GM23338 (cell line): ENCODE data around the gene COX20. TPM values are rescaled to one million over a fixed set of nuclear protein-coding genes. Genes with fewer than 3 reads are reported as not detected.

Experiments
- ATAC-seq: fragments of 200-7000 bp; cut with Tn5 transposase; 3 replicates; pipeline ENCODE4 v1.9.1; 2020
- DNase-seq: peaks from one replicate; pipeline ENCODE4 v3.0.0-alpha.2; 2015; ENCODE audit warnings: low spot score
- H2AFZ ChIP-seq: fragments of 200-600 bp; sonication (generic); 2 replicates; pipeline ENCODE4 v1.8.0; 2016; ENCODE audit warnings: antibody characterized with exemption, mild to moderate bottlenecking, moderate library complexity
- H3F3A ChIP-seq: fragments of 200-600 bp; sonication (generic); replicated peaks from 2 replicates; pipeline ENCODE4 v1.8.0; 2017; ENCODE audit warnings: antibody characterized with exemption, mixed run types, low read depth
- H3K27ac ChIP-seq: fragments of 200-600 bp; sonication (generic); 2 replicates; pipeline ENCODE4 v1.6.1; 2016; ENCODE audit warnings: low read depth
- H3K27me3 ChIP-seq: fragments of 200-600 bp; sonication (generic); 2 replicates; pipeline ENCODE4 v1.8.0; 2016; ENCODE audit warnings: mild to moderate bottlenecking, mixed run types, moderate library complexity; ENCODE audit not compliant: insufficient read depth
- H3K36me3 ChIP-seq: fragments of 200-600 bp; sonication (generic); 2 replicates; pipeline ENCODE4 v1.8.0; 2016; ENCODE audit warnings: mild to moderate bottlenecking; ENCODE audit not compliant: insufficient read depth
- H3K4me1 ChIP-seq: fragments of 200-600 bp; sonication (generic); 2 replicates; pipeline ENCODE4 v1.8.0; 2016; ENCODE audit warnings: mild to moderate bottlenecking, moderate library complexity; ENCODE audit not compliant: insufficient read depth
- H3K4me2 ChIP-seq: fragments of 200-600 bp; sonication (generic); 2 replicates; pipeline ENCODE4 v1.7.1; 2017; ENCODE audit warnings: mixed run types
- H3K4me3 ChIP-seq: fragments of 200-600 bp; sonication (generic); 2 replicates; pipeline ENCODE4 v1.6.1; 2016; ENCODE audit warnings: mixed run types
- H3K79me2 ChIP-seq: fragments of 200-600 bp; sonication (generic); replicated peaks from 2 replicates; pipeline ENCODE4 v1.8.0; 2017; ENCODE audit warnings: mild to moderate bottlenecking; ENCODE audit not compliant: insufficient read depth
- H3K9me2 ChIP-seq: fragments of 200-600 bp; sonication (generic); 2 replicates; pipeline ENCODE4 v1.8.0; 2017; ENCODE audit not compliant: insufficient read depth
- H4K20me1 ChIP-seq: fragments of 200-600 bp; sonication (generic); replicated peaks from 2 replicates; pipeline ENCODE4 v1.8.0; 2017; ENCODE audit warnings: mild to moderate bottlenecking; ENCODE audit not compliant: insufficient read depth
- H3K27ac Mint-ChIP-seq: 2 replicates; pipeline ENCODE4 v1.8.0; 2020; ENCODE audit warnings: inconsistent platforms, mild to moderate bottlenecking, moderate library complexity, mixed read lengths
- H3K27me3 Mint-ChIP-seq: 3 replicates; pipeline ENCODE4 v1.8.0; 2022; ENCODE audit warnings: low read depth, mild to moderate bottlenecking, moderate library complexity, mixed read lengths, inconsistent platforms; ENCODE audit not compliant: insufficient read depth, poor library complexity
- H3K36me3 Mint-ChIP-seq: 3 replicates; pipeline ENCODE4 v1.8.0; 2021; ENCODE audit warnings: low read depth, mild to moderate bottlenecking, inconsistent platforms, moderate library complexity, mixed read lengths
- H3K4me1 Mint-ChIP-seq: 3 replicates; pipeline ENCODE4 v1.8.0; 2020; ENCODE audit warnings: mild to moderate bottlenecking, inconsistent platforms, mixed read lengths
- H3K4me3 Mint-ChIP-seq: 3 replicates; pipeline ENCODE4 v1.8.0; 2021; ENCODE audit warnings: moderate library complexity, mild to moderate bottlenecking, inconsistent platforms, mixed read lengths
- H3K9me3 Mint-ChIP-seq: 3 replicates; pipeline ENCODE4 v1.8.0; 2020; ENCODE audit warnings: moderate library complexity, mild to moderate bottlenecking, inconsistent platforms, mixed read lengths
- CREB1 ChIP-seq: fragments of 250-450 bp; sonication (Bioruptor Pico); IDR thresholded peaks from 2 replicates; pipeline ENCODE4 v1.5.0; 2020; ENCODE audit warnings: low read depth, mild to moderate bottlenecking, moderate library complexity
- ETS1 ChIP-seq: IDR thresholded peaks from 2 replicates; pipeline ENCODE4 v1.6.1; 2016; ENCODE audit warnings: antibody characterized with exemption
- EZH2 ChIP-seq: fragments of 200-600 bp; sonication (generic); IDR thresholded peaks from one replicate; pipeline ENCODE4 v1.8.0; 2017; ENCODE audit warnings: antibody characterized with exemption, mild to moderate bottlenecking, low read depth; ENCODE audit not compliant: unreplicated experiment
- EZH2phosphoT487 ChIP-seq: fragments of 200-600 bp; sonication (generic); IDR thresholded peaks from one replicate; pipeline ENCODE4 v1.8.1; 2018; ENCODE audit warnings: antibody characterized with exemption; ENCODE audit not compliant: unreplicated experiment
- JUNB ChIP-seq: IDR thresholded peaks from one replicate; pipeline ENCODE4 v1.6.1; 2016; ENCODE audit warnings: antibody characterized with exemption; ENCODE audit not compliant: unreplicated experiment
- NANOG ChIP-seq: IDR thresholded peaks from 2 replicates; pipeline ENCODE4 v1.6.1; 2016; ENCODE audit warnings: antibody characterized with exemption, borderline replicate concordance
- POLR2AphosphoS5 ChIP-seq: IDR thresholded peaks from 2 replicates; pipeline ENCODE4 v1.6.1; 2016; ENCODE audit warnings: antibody characterized with exemption, low read depth
- STAT1 ChIP-seq: IDR thresholded peaks from one replicate; pipeline ENCODE4 v1.6.1; 2016; ENCODE audit warnings: antibody characterized with exemption; ENCODE audit not compliant: unreplicated experiment
- ZNF114 ChIP-seq: fragments of 250-450 bp; sonication (Bioruptor Pico); IDR thresholded peaks from 2 replicates; pipeline ENCODE4 v1.5.0; 2020; ENCODE audit warnings: mild to moderate bottlenecking, moderate library complexity
- ZNF331 ChIP-seq: fragments of 250-450 bp; sonication (Bioruptor Pico); IDR thresholded peaks from 2 replicates; pipeline ENCODE4 v1.5.0; 2020; ENCODE audit warnings: low read depth, mild to moderate bottlenecking, moderate library complexity
- polyA plus RNA-seq: library from polyadenylated mRNA; unstranded; fragments of >200 nt; fragmentation: Nextera tagmentation; extraction: Ambion mirVana; gene quantifications from 2 replicates; pipeline ENCODE4 v1.2.1, GENCODE V29; 2016
- total RNA-seq: library from RNA; depleted of rRNA; stranded (reverse); fragments of >200 nt; shearing (Covaris generic); gene quantifications from 2 replicates; pipeline ENCODE4 v1.2.3, GENCODE V29; 2014
- TF ChIP-seq, protein P1 (sequence below): IDR thresholded peaks from one replicate; pipeline ENCODE4 v1.6.1; 2018; ENCODE audit warnings: antibody characterized with exemption; ENCODE audit not compliant: unreplicated experiment
- TF ChIP-seq, protein P2 (sequence below), 2 experiments: fragments of 200-600 bp in 1 of 2; sonication (generic) in 1 of 2; conservative IDR thresholded peaks; 2 replicates each; pipeline versions ENCODE4 v1.5.1 to v1.6.1; 2016 to 2017; ENCODE audit warnings: antibody characterized with exemption in 2 of 2, low read depth in 2 of 2, mild to moderate bottlenecking in 2 of 2, moderate library complexity in 1 of 2
- TF ChIP-seq, protein P3 (sequence below): fragments of 250-450 bp; sonication (Bioruptor Pico); IDR thresholded peaks from 2 replicates; pipeline ENCODE4 v1.5.0; 2020; ENCODE audit warnings: mild to moderate bottlenecking, moderate library complexity

COX20 gene
- total and polyA plus RNA-seq, 2 experiments from 2014 or later: 19.3 to 175 TPM

DNA sequence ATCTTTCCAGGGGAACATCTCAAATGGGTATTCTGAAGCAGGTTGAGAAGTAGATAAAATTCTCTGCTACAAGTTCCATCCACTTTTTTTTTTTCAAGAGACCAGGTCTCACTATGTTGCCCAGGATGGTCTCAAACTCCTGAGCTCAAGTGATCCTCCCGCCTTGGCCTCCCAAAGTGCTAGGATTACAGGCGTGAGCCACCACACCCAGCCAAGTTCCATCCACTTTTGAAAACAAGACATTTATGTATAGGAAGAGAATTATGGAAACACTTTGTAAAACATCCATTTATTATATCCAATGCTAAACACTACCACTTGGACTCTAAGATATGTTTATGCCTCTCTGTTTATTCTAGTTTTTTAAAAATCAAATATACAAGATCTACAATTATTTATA lies 15.4 kb downstream of the COX20 start:
- Histone ChIP-seq H3K27ac (no peak overlapping the region), H3K79me2 (peaks cover 49% of the 10 kb centered on the region), H3K9me2 (no peaks in the 10 kb centered on the region), H3K4me1 (no peaks in the 10 kb centered on the region), H3K27me3 (no peaks in the 10 kb centered on the region), H3K4me3 (no peak overlapping the region), H4K20me1 (peaks cover 46% of the 10 kb centered on the region), H3K36me3 (peaks cover 79% of the 10 kb centered on the region), H2AFZ (no peak overlapping the region), H3F3A (peaks cover 22% of the 10 kb centered on the region; the same call in 1 of the 2 replicates), H3K4me2 (no peak overlapping the region)
- Mint-ChIP-seq H3K27ac (no peak overlapping the region), H3K4me1 (peaks cover 6% of the 10 kb centered on the region), H3K27me3 (peaks cover 4% of the 10 kb centered on the region), H3K36me3 (peaks cover 97% of the 10 kb centered on the region), H3K4me3 (no peak overlapping the region), H3K9me3 (no peaks in the 10 kb centered on the region; the same call in 2 of the 3 replicates)
- DNase-seq (no peak), ATAC-seq (no peak)
- no peak for TF ChIP-seq JUNB
- TF ChIP-seq EZH2: no peak
- TF ChIP-seq, protein P1, sequence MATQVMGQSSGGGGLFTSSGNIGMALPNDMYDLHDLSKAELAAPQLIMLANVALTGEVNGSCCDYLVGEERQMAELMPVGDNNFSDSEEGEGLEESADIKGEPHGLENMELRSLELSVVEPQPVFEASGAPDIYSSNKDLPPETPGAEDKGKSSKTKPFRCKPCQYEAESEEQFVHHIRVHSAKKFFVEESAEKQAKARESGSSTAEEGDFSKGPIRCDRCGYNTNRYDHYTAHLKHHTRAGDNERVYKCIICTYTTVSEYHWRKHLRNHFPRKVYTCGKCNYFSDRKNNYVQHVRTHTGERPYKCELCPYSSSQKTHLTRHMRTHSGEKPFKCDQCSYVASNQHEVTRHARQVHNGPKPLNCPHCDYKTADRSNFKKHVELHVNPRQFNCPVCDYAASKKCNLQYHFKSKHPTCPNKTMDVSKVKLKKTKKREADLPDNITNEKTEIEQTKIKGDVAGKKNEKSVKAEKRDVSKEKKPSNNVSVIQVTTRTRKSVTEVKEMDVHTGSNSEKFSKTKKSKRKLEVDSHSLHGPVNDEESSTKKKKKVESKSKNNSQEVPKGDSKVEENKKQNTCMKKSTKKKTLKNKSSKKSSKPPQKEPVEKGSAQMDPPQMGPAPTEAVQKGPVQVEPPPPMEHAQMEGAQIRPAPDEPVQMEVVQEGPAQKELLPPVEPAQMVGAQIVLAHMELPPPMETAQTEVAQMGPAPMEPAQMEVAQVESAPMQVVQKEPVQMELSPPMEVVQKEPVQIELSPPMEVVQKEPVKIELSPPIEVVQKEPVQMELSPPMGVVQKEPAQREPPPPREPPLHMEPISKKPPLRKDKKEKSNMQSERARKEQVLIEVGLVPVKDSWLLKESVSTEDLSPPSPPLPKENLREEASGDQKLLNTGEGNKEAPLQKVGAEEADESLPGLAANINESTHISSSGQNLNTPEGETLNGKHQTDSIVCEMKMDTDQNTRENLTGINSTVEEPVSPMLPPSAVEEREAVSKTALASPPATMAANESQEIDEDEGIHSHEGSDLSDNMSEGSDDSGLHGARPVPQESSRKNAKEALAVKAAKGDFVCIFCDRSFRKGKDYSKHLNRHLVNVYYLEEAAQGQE: no peak
- no peak for TF ChIP-seq ETS1
- TF ChIP-seq, protein P2, sequence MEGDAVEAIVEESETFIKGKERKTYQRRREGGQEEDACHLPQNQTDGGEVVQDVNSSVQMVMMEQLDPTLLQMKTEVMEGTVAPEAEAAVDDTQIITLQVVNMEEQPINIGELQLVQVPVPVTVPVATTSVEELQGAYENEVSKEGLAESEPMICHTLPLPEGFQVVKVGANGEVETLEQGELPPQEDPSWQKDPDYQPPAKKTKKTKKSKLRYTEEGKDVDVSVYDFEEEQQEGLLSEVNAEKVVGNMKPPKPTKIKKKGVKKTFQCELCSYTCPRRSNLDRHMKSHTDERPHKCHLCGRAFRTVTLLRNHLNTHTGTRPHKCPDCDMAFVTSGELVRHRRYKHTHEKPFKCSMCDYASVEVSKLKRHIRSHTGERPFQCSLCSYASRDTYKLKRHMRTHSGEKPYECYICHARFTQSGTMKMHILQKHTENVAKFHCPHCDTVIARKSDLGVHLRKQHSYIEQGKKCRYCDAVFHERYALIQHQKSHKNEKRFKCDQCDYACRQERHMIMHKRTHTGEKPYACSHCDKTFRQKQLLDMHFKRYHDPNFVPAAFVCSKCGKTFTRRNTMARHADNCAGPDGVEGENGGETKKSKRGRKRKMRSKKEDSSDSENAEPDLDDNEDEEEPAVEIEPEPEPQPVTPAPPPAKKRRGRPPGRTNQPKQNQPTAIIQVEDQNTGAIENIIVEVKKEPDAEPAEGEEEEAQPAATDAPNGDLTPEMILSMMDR (conservative IDR thresholded peaks at IDR 0.05; ENCODE audit: low read depth in 2 of 2): no peak
- TF ChIP-seq ZNF114 (CRISPR knock-in tag): no peak
- TF ChIP-seq EZH2phosphoT487: no peak
- TF ChIP-seq, protein P3, sequence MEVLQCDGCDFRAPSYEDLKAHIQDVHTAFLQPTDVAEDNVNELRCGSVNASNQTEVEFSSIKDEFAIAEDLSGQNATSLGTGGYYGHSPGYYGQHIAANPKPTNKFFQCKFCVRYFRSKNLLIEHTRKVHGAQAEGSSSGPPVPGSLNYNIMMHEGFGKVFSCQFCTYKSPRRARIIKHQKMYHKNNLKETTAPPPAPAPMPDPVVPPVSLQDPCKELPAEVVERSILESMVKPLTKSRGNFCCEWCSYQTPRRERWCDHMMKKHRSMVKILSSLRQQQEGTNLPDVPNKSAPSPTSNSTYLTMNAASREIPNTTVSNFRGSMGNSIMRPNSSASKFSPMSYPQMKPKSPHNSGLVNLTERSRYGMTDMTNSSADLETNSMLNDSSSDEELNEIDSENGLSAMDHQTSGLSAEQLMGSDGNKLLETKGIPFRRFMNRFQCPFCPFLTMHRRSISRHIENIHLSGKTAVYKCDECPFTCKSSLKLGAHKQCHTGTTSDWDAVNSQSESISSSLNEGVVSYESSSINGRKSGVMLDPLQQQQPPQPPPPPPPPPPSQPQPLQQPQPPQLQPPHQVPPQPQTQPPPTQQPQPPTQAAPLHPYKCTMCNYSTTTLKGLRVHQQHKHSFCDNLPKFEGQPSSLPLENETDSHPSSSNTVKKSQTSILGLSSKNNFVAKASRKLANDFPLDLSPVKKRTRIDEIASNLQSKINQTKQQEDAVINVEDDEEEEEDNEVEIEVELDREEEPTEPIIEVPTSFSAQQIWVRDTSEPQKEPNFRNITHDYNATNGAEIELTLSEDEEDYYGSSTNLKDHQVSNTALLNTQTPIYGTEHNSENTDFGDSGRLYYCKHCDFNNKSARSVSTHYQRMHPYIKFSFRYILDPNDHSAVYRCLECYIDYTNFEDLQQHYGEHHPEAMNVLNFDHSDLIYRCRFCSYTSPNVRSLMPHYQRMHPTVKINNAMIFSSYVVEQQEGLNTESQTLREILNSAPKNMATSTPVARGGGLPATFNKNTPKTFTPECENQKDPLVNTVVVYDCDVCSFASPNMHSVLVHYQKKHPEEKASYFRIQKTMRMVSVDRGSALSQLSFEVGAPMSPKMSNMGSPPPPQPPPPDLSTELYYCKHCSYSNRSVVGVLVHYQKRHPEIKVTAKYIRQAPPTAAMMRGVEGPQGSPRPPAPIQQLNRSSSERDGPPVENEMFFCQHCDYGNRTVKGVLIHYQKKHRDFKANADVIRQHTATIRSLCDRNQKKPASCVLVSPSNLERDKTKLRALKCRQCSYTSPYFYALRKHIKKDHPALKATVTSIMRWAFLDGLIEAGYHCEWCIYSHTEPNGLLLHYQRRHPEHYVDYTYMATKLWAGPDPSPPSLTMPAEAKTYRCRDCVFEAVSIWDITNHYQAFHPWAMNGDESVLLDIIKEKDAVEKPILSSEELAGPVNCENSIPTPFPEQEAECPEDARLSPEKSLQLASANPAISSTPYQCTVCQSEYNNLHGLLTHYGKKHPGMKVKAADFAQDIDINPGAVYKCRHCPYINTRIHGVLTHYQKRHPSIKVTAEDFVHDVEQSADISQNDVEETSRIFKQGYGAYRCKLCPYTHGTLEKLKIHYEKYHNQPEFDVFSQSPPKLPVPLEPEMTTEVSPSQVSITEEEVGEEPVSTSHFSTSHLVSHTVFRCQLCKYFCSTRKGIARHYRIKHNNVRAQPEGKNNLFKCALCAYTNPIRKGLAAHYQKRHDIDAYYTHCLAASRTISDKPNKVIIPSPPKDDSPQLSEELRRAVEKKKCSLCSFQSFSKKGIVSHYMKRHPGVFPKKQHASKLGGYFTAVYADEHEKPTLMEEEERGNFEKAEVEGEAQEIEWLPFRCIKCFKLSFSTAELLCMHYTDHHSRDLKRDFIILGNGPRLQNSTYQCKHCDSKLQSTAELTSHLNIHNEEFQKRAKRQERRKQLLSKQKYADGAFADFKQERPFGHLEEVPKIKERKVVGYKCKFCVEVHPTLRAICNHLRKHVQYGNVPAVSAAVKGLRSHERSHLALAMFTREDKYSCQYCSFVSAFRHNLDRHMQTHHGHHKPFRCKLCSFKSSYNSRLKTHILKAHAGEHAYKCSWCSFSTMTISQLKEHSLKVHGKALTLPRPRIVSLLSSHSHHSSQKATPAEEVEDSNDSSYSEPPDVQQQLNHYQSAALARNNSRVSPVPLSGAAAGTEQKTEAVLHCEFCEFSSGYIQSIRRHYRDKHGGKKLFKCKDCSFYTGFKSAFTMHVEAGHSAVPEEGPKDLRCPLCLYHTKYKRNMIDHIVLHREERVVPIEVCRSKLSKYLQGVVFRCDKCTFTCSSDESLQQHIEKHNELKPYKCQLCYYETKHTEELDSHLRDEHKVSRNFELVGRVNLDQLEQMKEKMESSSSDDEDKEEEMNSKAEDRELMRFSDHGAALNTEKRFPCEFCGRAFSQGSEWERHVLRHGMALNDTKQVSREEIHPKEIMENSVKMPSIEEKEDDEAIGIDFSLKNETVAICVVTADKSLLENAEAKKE (CRISPR knock-in tag): no peak
- no peak for TF ChIP-seq POLR2AphosphoS5
- no peak for TF ChIP-seq ZNF331 (CRISPR knock-in tag)
- TF ChIP-seq STAT1: no peak
- TF ChIP-seq NANOG: no peak
- TF ChIP-seq CREB1 (CRISPR knock-in tag): no peak
